A673 (cell line): ENCODE data around the gene SP140L.

Experiments
- CTCF ChIP-seq: fragments of 300-800, 200-600 bp; sonication (generic); conservative IDR thresholded peaks from 2 replicates; pipeline ENCODE4 v1.5.1; 2017; ENCODE audit warnings: low read depth, mild to moderate bottlenecking, antibody characterized with exemption, low read length, moderate library complexity, mixed read lengths
- EZH2 ChIP-seq: fragments of 200-600 bp; sonication (generic); IDR thresholded peaks from 2 replicates; pipeline ENCODE4 v1.6.1; 2017; ENCODE audit warnings: borderline replicate concordance, low read depth, mild to moderate bottlenecking, mixed read lengths, antibody characterized with exemption, low read length; ENCODE audit not compliant: poor library complexity, severe bottlenecking

DNA sequence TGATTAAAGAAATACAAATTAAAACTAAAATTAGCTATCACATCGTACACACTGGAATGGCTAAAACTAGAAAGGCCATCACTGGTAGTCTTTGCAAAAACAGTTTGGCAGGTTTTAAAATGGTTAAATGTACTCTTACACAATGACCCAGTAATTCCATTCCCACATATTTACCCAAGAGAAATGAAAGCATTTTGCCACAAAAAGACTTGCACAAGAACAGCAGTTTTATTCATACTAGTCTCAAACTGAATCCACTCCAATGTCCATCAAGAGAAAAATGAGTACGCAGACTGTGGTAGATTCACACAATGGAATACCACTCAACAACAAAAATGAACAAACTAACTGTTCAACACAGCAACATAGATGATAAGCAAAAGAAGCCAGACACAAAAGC is 29.1 kb downstream of the SP140L start:
- TF ChIP-seq CTCF (no peak), EZH2 (no peak)
